ENCODE measurements around the gene CCNF.
"Not testable (repeated sequence)": the region's sequence is repeated elsewhere in the genome, so short reads cannot be mapped to it uniquely, and the experiment has no call there.

The CCNF gene

DNA sequence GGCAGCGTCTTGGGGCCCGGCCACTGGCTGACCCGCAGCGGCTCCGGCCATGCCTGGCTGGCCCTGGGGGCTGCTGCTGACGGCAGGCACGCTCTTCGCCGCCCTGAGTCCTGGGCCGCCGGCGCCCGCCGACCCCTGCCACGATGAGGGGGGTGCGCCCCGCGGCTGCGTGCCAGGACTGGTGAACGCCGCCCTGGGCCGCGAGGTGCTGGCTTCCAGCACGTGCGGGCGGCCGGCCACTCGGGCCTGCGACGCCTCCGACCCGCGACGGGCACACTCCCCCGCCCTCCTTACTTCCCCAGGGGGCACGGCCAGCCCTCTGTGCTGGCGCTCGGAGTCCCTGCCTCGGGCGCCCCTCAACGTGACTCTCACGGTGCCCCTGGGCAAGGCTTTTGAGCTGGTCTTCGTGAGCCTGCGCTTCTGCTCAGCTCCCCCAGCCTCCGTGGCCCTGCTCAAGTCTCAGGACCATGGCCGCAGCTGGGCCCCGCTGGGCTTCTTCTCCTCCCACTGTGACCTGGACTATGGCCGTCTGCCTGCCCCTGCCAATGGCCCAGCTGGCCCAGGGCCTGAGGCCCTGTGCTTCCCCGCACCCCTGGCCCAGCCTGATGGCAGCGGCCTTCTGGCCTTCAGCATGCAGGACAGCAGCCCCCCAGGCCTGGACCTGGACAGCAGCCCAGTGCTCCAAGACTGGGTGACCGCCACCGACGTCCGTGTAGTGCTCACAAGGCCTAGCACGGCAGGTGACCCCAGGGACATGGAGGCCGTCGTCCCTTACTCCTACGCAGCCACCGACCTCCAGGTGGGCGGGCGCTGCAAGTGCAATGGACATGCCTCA is 42.6 kb downstream of the CCNF start:
- DNase-seq (ENCODE audit: low read depth), result no peak

DNA sequence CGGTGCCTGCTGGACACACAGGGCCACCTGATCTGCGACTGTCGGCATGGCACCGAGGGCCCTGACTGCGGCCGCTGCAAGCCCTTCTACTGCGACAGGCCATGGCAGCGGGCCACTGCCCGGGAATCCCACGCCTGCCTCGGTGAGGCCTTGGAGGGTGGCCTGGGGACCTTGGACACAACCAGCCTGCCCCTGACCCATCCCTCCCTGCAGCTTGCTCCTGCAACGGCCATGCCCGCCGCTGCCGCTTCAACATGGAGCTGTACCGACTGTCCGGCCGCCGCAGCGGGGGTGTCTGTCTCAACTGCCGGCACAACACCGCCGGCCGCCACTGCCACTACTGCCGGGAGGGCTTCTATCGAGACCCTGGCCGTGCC is 43.2 kb downstream of the CCNF start:
- DNase-seq (ENCODE audit: low read depth), result no peak

- DNase-seq (ENCODE audit: low read depth), result no peak
These were observed 43.7 kb downstream of the CCNF start for GRCh38 chr16:2472885-2473445.

GRCh38 chr16:2473446-2473926 is 44.2 kb downstream of the CCNF start:
- DNase-seq (ENCODE audit: low read depth), result no peak

GRCh38 chr16:2473999-2474876 is 45.0 kb downstream of the CCNF start:
- DNase-seq (ENCODE audit: low read depth), result peak; percentile 60

- peak; percentile 88 for DNase-seq (ENCODE audit: low read depth)
These were observed 45.7 kb downstream of the CCNF start, which contains the start of gene TBC1D24 for GRCh38 chr16:2474877-2475412. Gene TBC1D24, plus strand, starts transcription at chr16:2475127. Its CDS starts 21,022 bp downstream, at chr16:2496149.

DNA sequence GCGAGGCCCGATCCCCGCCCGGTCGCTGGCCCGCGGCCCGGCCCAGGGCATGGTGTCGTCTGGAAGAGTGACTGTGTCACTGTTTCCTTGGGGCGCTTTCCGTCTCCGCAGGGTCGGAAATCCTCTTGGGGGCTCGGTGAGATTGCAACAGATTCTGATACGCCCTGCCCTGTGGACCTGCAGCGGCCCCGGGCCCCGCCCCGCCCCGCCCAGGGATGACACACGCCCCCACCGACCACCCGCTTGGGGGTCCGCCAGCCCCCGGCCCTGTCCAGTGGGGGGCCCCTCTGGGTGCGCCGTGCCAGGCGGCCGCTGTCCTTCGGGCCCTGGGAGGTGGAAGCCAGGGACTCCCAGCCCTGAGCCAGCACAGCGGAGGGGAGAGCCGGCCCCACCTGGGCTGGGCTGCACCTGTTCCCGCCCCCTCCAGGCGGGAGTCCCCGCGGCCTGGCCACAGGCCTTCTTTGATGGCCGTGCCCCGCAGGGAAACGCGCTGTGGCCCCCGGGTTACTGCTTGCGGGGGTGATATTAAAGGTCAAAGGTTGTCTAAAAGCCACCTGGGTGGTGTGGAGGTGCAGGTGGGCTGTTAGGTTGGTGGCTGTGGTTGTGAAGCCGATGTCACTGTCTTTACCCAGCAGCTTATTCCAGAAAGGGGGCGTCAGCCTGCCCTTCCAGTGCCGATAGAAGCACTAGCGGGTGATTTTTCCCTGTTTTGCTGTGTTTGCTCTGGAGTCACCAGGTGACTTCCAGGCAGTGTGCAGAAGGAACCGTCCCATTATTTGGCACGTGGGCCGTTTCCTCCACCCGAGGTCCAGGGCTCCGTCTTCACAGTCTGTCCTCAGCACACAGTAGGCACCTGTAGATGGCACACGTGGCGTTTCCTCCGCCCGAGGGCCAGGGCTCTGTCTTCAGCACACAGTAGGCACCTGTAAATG is 46.4 kb downstream of the CCNF start:
- DNase-seq (ENCODE audit: low read depth), result peak; percentile 40

- DNase-seq (ENCODE audit: low read depth), result no peak
These were observed 47.1 kb downstream of the CCNF start for GRCh38 chr16:2476345-2476720.

GRCh38 chr16:2476741-2477140 is 47.5 kb downstream of the CCNF start:
- DNase-seq (ENCODE audit: low read depth), result no peak

GRCh38 chr16:2477327-2477726 is 48.1 kb downstream of the CCNF start:
- no peak for DNase-seq (ENCODE audit: low read depth)

DNA sequence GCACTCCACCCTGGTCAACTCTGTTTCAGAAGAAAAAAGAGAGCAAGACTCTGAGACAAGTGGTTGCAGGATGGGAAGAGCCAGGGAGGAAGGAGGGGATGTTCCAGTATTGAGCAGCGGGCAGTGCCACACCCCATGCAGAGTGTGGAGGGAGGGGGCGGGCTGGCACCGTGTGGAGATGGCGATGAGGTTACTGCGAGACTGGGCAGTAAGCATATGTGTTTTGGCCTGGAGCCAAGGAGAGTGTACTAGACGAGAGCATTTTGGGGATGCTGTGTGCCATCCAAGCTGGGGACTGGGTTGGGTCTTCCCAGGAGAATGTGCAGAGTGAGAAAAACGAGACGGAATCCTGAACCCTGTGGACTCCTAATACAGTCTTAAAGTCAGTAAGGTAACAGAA is 49.0 kb downstream of the CCNF start:
- DNase-seq (ENCODE audit: low read depth), result no peak

GRCh38 chr16:2479996-2480395 is 50.7 kb downstream of the CCNF start:
- DNase-seq (ENCODE audit: low read depth), result not testable (repeated sequence)

DNA sequence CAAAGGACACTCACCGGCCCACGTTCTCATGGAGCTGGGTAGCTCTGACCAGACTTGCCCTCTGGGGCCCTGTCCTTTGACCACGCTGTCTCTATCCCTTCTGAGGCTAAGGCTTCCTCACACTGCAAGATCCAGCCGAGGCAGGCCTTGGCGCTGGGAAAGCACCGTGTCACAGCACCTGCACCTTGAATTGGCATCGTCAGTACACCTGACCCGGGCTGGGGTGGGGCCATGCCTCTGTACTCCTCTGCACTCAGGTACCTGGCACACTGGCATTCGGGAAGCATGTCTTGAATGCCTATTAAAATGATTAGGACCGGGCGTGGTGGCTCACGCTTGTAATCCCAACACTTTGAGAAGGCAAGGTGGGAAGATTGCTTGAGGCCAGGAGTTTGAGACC is 51.7 kb downstream of the CCNF start:
- no peak for DNase-seq (ENCODE audit: low read depth)

DNA sequence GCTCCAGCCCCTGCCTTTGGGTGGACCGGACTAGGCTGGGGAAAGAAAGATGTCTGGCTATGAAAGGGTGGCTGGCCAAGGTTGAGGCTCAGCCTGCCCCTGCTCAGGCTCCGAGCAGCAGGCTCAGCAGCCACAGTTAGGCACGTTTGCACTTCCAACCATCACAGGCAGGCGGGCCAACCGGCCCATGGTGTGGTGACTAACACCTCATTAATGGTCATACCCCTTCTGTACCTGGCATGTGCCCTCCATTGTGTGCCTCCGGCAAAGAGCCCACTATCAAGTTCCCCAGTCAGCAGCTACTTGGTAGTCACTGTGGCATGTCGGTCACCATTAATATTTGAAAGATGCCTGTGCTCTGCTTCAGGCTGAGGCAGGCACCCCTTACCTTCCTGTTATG is 52.4 kb downstream of the CCNF start:
- DNase-seq (ENCODE audit: low read depth), result no peak

- no peak for DNase-seq (ENCODE audit: low read depth)
These were observed 53.0 kb downstream of the CCNF start for GRCh38 chr16:2482249-2482648.

GRCh38 chr16:2482708-2483534 is 53.7 kb downstream of the CCNF start:
- DNase-seq (ENCODE audit: low read depth), result no peak

DNA sequence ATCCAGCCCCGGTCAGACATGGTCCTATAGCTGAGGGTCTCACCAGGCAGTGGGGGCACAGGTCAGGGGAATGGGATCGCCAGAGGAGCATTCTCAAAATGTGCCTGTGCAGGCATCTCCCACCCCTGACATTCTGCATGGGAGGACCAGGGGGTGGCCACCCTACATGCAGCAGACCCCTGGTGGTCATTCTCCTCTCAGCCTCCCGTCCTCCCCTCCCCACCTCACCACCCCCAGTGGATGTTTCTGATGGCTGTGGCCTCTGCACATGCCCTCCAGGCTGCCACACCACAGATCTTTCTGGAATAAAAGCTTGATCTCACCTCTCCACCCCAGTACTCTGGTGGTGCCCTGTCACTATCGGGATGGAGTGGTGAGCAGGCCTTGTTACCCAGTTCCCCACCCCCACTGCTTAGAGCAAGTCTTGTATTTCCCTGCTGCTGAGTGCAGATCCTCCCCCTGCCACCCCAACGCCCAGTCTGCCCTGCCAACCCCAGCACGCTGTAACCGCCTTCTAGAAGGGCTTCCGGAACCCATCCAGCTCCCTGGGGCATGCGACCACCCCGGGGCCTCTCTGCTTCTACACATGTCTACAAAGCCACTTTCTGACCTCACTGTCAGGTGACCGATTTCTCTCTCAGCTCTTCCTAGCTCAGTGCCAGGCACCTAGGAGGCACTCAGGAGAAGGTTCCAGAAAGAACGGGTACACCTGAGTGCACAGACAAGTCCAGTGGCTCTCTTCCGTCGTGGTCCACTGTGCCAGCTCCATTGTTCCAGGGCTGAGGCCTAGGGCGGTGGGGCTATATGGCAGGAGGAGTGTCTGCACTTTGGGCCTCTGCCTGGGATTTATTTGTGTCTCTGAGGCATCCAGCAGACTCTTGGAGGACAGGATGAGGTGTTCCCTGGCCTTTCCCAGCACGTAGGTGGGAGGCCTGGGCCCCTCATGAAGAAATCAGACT is 55.0 kb downstream of the CCNF start:
- DNase-seq (ENCODE audit: low read depth), result no peak

GRCh38 chr16:2484898-2485508 is 55.8 kb downstream of the CCNF start:
- no peak for DNase-seq (ENCODE audit: low read depth)

Data from activated T-cell treated with anti-CD3 and anti-CD28 coated beads for 48 hours (primary cell).